ENCODE results near the gene KITLG. TPM values are rescaled to one million over a fixed set of nuclear protein-coding genes. Genes with fewer than 3 reads are reported as not detected.

The KITLG gene
- total and polyA plus RNA-seq, 2 donors (not counting 1 experiment from before 2014, with no cell fraction given): not detected

GRCh38 chr12:88571543-88571942 is 8.7 kb downstream of the KITLG start:
- DNase-seq (no peak), ATAC-seq (ENCODE audit: low read depth) (no peak)
- Mint-ChIP-seq H3K27ac (no peak overlapping the region), H3K4me3 (no peak overlapping the region), H3K4me1 (no peaks in the 10 kb centered on the region), H3K9me3 (ENCODE audit: insufficient read depth) (no peaks in the 10 kb centered on the region), H3K27me3 (peaks cover 3% of the 10 kb centered on the region)
- Histone ChIP-seq H3K4me1 (ENCODE audit: control insufficient read depth in 2 of 2, insufficient read depth in 2 of 2, low read length in 2 of 2) (no peaks in the 10 kb centered on the region), H3K27ac (ENCODE audit: low read length in 2 of 2) (no peak overlapping the region), H3K9ac (ENCODE audit: low read length) (no peak overlapping the region), H3K27me3 (replicated peaks in 1 of 4; ENCODE audit: control extremely low read depth in 1 of 4, control insufficient read depth in 3 of 4, insufficient read depth in 4 of 4, low read length in 3 of 4) (peaks cover 0 to 3% (median 0%) of the 10 kb centered on the region in 4 experiments), H3K79me2 (ENCODE audit: control insufficient read depth, insufficient read depth, low read length) (no peaks in the 10 kb centered on the region), H3K9me3 (ENCODE audit: control extremely low read depth in 1 of 3, control insufficient read depth in 2 of 3, insufficient read depth in 1 of 3, low read length in 2 of 3) (no peaks in the 10 kb centered on the region), H4K20me1 (ENCODE audit: control insufficient read depth, insufficient read depth, low read length, poor library complexity, severe bottlenecking) (no peaks in the 10 kb centered on the region), H3K4me2 (replicated peaks; ENCODE audit: low read depth, low read length, poor library complexity, severe bottlenecking) (no peak overlapping the region), H2AFZ (ENCODE audit: insufficient read depth, low read depth, low read length, poor library complexity, severe bottlenecking) (no peak overlapping the region), H3K36me3 (replicated peaks in 1 of 2; ENCODE audit: control extremely low read depth in 1 of 2, control insufficient read depth in 1 of 2, extremely low read depth in 1 of 2, insufficient read depth in 2 of 2, low read length in 1 of 2) (no peaks in the 10 kb centered on the region), H3K4me3 (ENCODE audit: control extremely low read depth in 1 of 5, extremely low read depth in 1 of 5, insufficient read depth in 1 of 5, low read depth in 2 of 5, low read length in 4 of 5) (no peak overlapping the region)
- POLR2A ChIA-PET: no interaction called here
- no peak for TF ChIP-seq EZH2 (IDR thresholded peaks at IDR 0.05; ENCODE audit: borderline replicate concordance, insufficient read depth, low read depth, low read length, poor library complexity, severe bottlenecking)
- TF ChIP-seq CTCF (IDR thresholded peaks at IDR 0.05): no peak
- WGBS (ENCODE audit: insufficient coverage): no CpG with 5 or more reads among the region's 1 CpG
- CTCF ChIA-PET: no interaction called here
- intact Hi-C loops (cut with micrococcal nuclease): no loop called here

- Histone ChIP-seq H3K27ac (ENCODE audit: low read length in 2 of 2) (no peak overlapping the region), H3K9ac (ENCODE audit: low read length) (no peak overlapping the region), H4K20me1 (ENCODE audit: control insufficient read depth, insufficient read depth, low read length, poor library complexity, severe bottlenecking) (no peaks in the 10 kb centered on the region), H3K4me3 (ENCODE audit: control extremely low read depth in 1 of 5, extremely low read depth in 1 of 5, insufficient read depth in 1 of 5, low read depth in 2 of 5, low read length in 4 of 5) (no peak overlapping the region), H3K4me1 (ENCODE audit: control insufficient read depth in 2 of 2, insufficient read depth in 2 of 2, low read length in 2 of 2) (no peaks in the 10 kb centered on the region), H3K79me2 (ENCODE audit: control insufficient read depth, insufficient read depth, low read length) (no peaks in the 10 kb centered on the region), H3K9me3 (ENCODE audit: control extremely low read depth in 1 of 3, control insufficient read depth in 2 of 3, insufficient read depth in 1 of 3, low read length in 2 of 3) (no peaks in the 10 kb centered on the region), H3K27me3 (replicated peaks in 1 of 4; ENCODE audit: control extremely low read depth in 1 of 4, control insufficient read depth in 3 of 4, insufficient read depth in 4 of 4, low read length in 3 of 4) (peaks cover 0 to 3% (median 0%) of the 10 kb centered on the region in 4 experiments), H3K36me3 (replicated peaks in 1 of 2; ENCODE audit: control extremely low read depth in 1 of 2, control insufficient read depth in 1 of 2, extremely low read depth in 1 of 2, insufficient read depth in 2 of 2, low read length in 1 of 2) (no peaks in the 10 kb centered on the region), H3K4me2 (replicated peaks; ENCODE audit: low read depth, low read length, poor library complexity, severe bottlenecking) (no peak overlapping the region), H2AFZ (ENCODE audit: insufficient read depth, low read depth, low read length, poor library complexity, severe bottlenecking) (no peak overlapping the region)
- WGBS (ENCODE audit: insufficient coverage): no CpG with 5 or more reads among the region's 1 CpG
- CTCF ChIA-PET: no interaction called here
- intact Hi-C loops (cut with micrococcal nuclease): no loop called here
- DNase-seq (no peak), ATAC-seq (ENCODE audit: low read depth) (no peak)
- POLR2A ChIA-PET: no interaction called here
- Mint-ChIP-seq H3K9me3 (ENCODE audit: insufficient read depth) (no peaks in the 10 kb centered on the region), H3K4me1 (no peaks in the 10 kb centered on the region), H3K27ac (no peak overlapping the region), H3K27me3 (peaks cover 3% of the 10 kb centered on the region), H3K4me3 (no peak overlapping the region)
- TF ChIP-seq CTCF (IDR thresholded peaks at IDR 0.05): no peak
- no peak for TF ChIP-seq EZH2 (IDR thresholded peaks at IDR 0.05; ENCODE audit: borderline replicate concordance, insufficient read depth, low read depth, low read length, poor library complexity, severe bottlenecking)
These were observed 10.2 kb downstream of the KITLG start for GRCh38 chr12:88570103-88570502.
